ENCODE measurements around the gene HDAC3.

HDAC3 gene

GRCh38 chr5:141585594-141585993, 51.1 kb downstream of the HDAC3 start:
- CTCF ChIA-PET, result interaction anchor here (0.9 to 2.0 kb wide), 3 partner anchors 21 to 34 kb away, joined by 3 to 6 read pairs (median 4); no protein-coding TSS in a partner anchor

GRCh38 chr5:141574122-141574510, 62.5 kb downstream of the HDAC3 start:
- Histone ChIP-seq H3K9me3 (ENCODE audit: control extremely low read depth in 1 of 5, control insufficient read depth in 4 of 5, insufficient read depth in 2 of 5, low read depth in 1 of 5, low read length in 4 of 5) (no peaks in the 10 kb centered on the region), H3K36me3 (ENCODE audit: control insufficient read depth in 4 of 4, insufficient read depth in 4 of 4, low read length in 3 of 4) (peaks cover 35 to 82% (median 67%) of the 10 kb centered on the region in 4 experiments), H3K4me3 (ENCODE audit: control insufficient read depth in 1 of 7, extremely low read depth in 1 of 7, insufficient read depth in 4 of 7, low read depth in 2 of 7, low read length in 6 of 7) (no peak overlapping the region), H3K27me3 (replicated peaks in 2 of 5; ENCODE audit: control insufficient read depth in 4 of 5, insufficient read depth in 5 of 5, low read length in 4 of 5) (no peaks in the 10 kb centered on the region), H3K27ac (ENCODE audit: insufficient read depth in 1 of 2, low read depth in 1 of 2, low read length in 2 of 2, poor library complexity in 1 of 2, severe bottlenecking in 2 of 2) (no peak overlapping the region), H3K4me1 (ENCODE audit: control extremely low read depth in 1 of 4, control insufficient read depth in 4 of 4, insufficient read depth in 4 of 4, low read length in 3 of 4) (peaks cover 6 to 17% (median 11%) of the 10 kb centered on the region in 4 experiments)
- DNase-seq, result no peak
- WGBS (ENCODE audit: insufficient coverage), result no CpG with 5 or more reads among the region's 2 CpGs
- CTCF ChIA-PET, result interaction anchor here (1.6 to 2.0 kb wide), 3 partner anchors 10 to 61 kb away, joined by 3 to 9 read pairs (median 4); no protein-coding TSS in a partner anchor
- POLR2A ChIA-PET, result no interaction called here

More at GRCh38 chr5:141585594-141585993, 51.1 kb downstream of the HDAC3 start:
- DNase-seq, result no peak
- peaks cover 29 to 83% (median 47%) of the 10 kb centered on the region in 4 experiments for H3K36me3 ChIP-seq (ENCODE audit: control insufficient read depth in 4 of 4, insufficient read depth in 4 of 4, low read length in 3 of 4)
- 100% methylated on average over 6 of the region's 6 CpGs for WGBS (ENCODE audit: insufficient coverage)
- POLR2A ChIA-PET, result no interaction called here
- no peak overlapping the region for H3K27ac ChIP-seq (ENCODE audit: insufficient read depth in 1 of 2, low read depth in 1 of 2, low read length in 2 of 2, poor library complexity in 1 of 2, severe bottlenecking in 2 of 2)
- no peak overlapping the region for H3K4me3 ChIP-seq (ENCODE audit: control insufficient read depth in 1 of 7, extremely low read depth in 1 of 7, insufficient read depth in 4 of 7, low read depth in 2 of 7, low read length in 6 of 7)
- no peaks in the 10 kb centered on the region for H3K9me3 ChIP-seq (ENCODE audit: control extremely low read depth in 1 of 5, control insufficient read depth in 4 of 5, insufficient read depth in 2 of 5, low read depth in 1 of 5, low read length in 4 of 5)
- H3K4me1 ChIP-seq (ENCODE audit: control extremely low read depth in 1 of 4, control insufficient read depth in 4 of 4, insufficient read depth in 4 of 4, low read length in 3 of 4), result peaks cover 0 to 8% (median 3%) of the 10 kb centered on the region in 4 experiments
- no peaks in the 10 kb centered on the region for H3K27me3 ChIP-seq (replicated peaks in 2 of 5; ENCODE audit: control insufficient read depth in 4 of 5, insufficient read depth in 5 of 5, low read length in 4 of 5)

GRCh38 chr5:141573489-141574121, 63.0 kb downstream of the HDAC3 start:
- POLR2A ChIA-PET, result no interaction called here

More at GRCh38 chr5:141573489-141574121, 63.0 kb downstream of the HDAC3 start:
- peaks cover 6 to 17% (median 11%) of the 10 kb centered on the region in 4 experiments for H3K4me1 ChIP-seq (ENCODE audit: control extremely low read depth in 1 of 4, control insufficient read depth in 4 of 4, insufficient read depth in 4 of 4, low read length in 3 of 4)
- CTCF ChIA-PET, result interaction anchor here (1.6 to 1.9 kb wide), 2 partner anchors 16 to 62 kb away, joined by 3 to 4 read pairs; no protein-coding TSS in a partner anchor
- H3K4me3 ChIP-seq (ENCODE audit: control insufficient read depth in 1 of 7, extremely low read depth in 1 of 7, insufficient read depth in 4 of 7, low read depth in 2 of 7, low read length in 6 of 7), result no peak overlapping the region
- peaks cover 33 to 81% (median 67%) of the 10 kb centered on the region in 4 experiments for H3K36me3 ChIP-seq (ENCODE audit: control insufficient read depth in 4 of 4, insufficient read depth in 4 of 4, low read length in 3 of 4)
- WGBS (ENCODE audit: insufficient coverage), result 100% methylated on average over 2 of the region's 4 CpGs
- H3K9me3 ChIP-seq (ENCODE audit: control extremely low read depth in 1 of 5, control insufficient read depth in 4 of 5, insufficient read depth in 2 of 5, low read depth in 1 of 5, low read length in 4 of 5), result no peaks in the 10 kb centered on the region
- no peaks in the 10 kb centered on the region for H3K27me3 ChIP-seq (replicated peaks in 2 of 5; ENCODE audit: control insufficient read depth in 4 of 5, insufficient read depth in 5 of 5, low read length in 4 of 5)
- no peak overlapping the region for H3K27ac ChIP-seq (ENCODE audit: insufficient read depth in 1 of 2, low read depth in 1 of 2, low read length in 2 of 2, poor library complexity in 1 of 2, severe bottlenecking in 2 of 2)
- DNase-seq, result no peak

Data from common myeloid progenitor, CD34-positive (primary cell).